Esophagus muscularis mucosa (tissue), 3 donors: Measurements from ENCODE around the gene SEC61A1.

Source experiments
- POLR2A ChIP-seq: fragments of 450-650 bp; IDR thresholded peaks from one replicate; pipeline ENCODE4 v1.6.1; 2017; ENCODE audit warnings: antibody characterized with exemption, moderate library complexity, mild to moderate bottlenecking, low read depth
- TF ChIP-seq, protein P1 (sequence below), 3 experiments: fragments of 200-600 bp in 2 of 3; fragments of 450-650 bp in 1 of 3; sonication (generic) in 2 of 3; IDR thresholded peaks; one replicate each; pipeline ENCODE4 v1.5.1; 2017 to 2019; ENCODE audit warnings: antibody characterized with exemption in 3 of 3, mild to moderate bottlenecking in 2 of 3, moderate library complexity in 1 of 3

GRCh38 chr3:128082546-128082945, 30.3 kb downstream of the SEC61A1 start:
- TF ChIP-seq, protein P1, sequence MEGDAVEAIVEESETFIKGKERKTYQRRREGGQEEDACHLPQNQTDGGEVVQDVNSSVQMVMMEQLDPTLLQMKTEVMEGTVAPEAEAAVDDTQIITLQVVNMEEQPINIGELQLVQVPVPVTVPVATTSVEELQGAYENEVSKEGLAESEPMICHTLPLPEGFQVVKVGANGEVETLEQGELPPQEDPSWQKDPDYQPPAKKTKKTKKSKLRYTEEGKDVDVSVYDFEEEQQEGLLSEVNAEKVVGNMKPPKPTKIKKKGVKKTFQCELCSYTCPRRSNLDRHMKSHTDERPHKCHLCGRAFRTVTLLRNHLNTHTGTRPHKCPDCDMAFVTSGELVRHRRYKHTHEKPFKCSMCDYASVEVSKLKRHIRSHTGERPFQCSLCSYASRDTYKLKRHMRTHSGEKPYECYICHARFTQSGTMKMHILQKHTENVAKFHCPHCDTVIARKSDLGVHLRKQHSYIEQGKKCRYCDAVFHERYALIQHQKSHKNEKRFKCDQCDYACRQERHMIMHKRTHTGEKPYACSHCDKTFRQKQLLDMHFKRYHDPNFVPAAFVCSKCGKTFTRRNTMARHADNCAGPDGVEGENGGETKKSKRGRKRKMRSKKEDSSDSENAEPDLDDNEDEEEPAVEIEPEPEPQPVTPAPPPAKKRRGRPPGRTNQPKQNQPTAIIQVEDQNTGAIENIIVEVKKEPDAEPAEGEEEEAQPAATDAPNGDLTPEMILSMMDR (IDR thresholded peaks at IDR 0.05), result no peak
- TF ChIP-seq POLR2A, result no peak
